Measurements from ENCODE around the gene ZNF423. TPM values are rescaled to one million over a fixed set of nuclear protein-coding genes. Genes with fewer than 3 reads are reported as not detected.
A peak's percentile ranks its signal among the peaks of the same experiment; 100 is the strongest.

ZNF423 gene
- total and polyA plus RNA-seq, 2 of the 13 experiments (the other 11 are each of a cell fraction or from before 2014, with no cell fraction given): 0.07 to 0.31 TPM

DNA sequence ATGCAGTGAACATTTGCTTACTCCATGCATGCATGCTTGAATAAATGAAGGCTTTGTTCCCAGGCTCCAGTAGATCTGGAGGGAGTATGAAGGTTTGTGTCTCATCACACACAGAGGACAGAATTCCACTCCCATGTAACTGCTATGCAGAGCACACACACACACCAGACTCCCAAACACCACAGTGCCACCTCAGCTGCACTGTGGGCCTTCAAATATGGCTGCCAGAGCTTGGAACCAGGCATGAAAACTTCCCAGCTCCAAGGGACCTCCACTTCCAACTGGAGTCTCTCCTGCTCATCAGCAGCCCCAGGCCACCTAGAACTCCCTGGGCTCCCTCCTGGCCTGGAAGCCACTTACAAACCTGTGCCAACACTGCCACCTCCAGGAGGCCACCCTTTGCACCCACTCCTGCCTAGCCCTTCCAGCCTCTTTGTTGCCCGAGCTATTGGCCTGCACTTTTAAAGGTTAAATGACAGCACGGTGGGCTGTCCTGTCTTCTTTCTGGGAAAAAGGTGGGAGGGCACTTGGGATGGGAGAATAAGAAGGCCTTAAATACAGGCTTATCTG, 151.2 kb downstream of the ZNF423 start:
- BruUV-seq (replicated peaks): no TSS peak
- Histone ChIP-seq H3K27me3 (ENCODE audit: control insufficient read depth in 1 of 2, insufficient read depth in 2 of 2, low read length in 2 of 2) (peaks cover 0 to 5% of the 10 kb centered on the region in 2 experiments; a peak in 3 of 5 replicates), H3K79me2 (ENCODE audit: insufficient read depth, low read length) (no peaks in the 10 kb centered on the region), H3K27ac (ENCODE audit: extremely low read length, insufficient read depth, low read length) (no peak overlapping the region), H3K4me1 (ENCODE audit: insufficient read depth, low read length) (no peaks in the 10 kb centered on the region), H3K4me2 (ENCODE audit: low read depth, low read length) (no peak overlapping the region), H4K20me1 (ENCODE audit: insufficient read depth, low read length) (no peaks in the 10 kb centered on the region), H2AFZ (ENCODE audit: low read length) (no peak overlapping the region), H3K9ac (ENCODE audit: insufficient read depth, low read depth, low read length) (no peak overlapping the region), H3K4me3 (replicated peaks in 1 of 3; ENCODE audit: insufficient read depth in 1 of 3, low read depth in 2 of 3, low read length in 3 of 3) (no peak overlapping the region), H3K36me3 (replicated peaks in 1 of 2; ENCODE audit: control insufficient read depth in 1 of 2, insufficient read depth in 2 of 2, low read length in 2 of 2) (no peaks in the 10 kb centered on the region), H3K9me3 (ENCODE audit: low read length) (no peaks in the 10 kb centered on the region)
- in situ Hi-C loops (cut with HindIII; ENCODE audit: extremely low pct_ligation_motif_present, low pct_unique_long_range_greater_than_20kb): no loop called here
- CTCF ChIA-PET (ENCODE audit: low intra/inter-chr PET ratio, low total read pairs): no interaction called here
- ATAC-seq: peak; percentile 37
- POLR2A ChIA-PET: no interaction called here
- no peak for DNase-seq (ENCODE audit: low spot score)
- TF ChIP-seq, protein P1, sequence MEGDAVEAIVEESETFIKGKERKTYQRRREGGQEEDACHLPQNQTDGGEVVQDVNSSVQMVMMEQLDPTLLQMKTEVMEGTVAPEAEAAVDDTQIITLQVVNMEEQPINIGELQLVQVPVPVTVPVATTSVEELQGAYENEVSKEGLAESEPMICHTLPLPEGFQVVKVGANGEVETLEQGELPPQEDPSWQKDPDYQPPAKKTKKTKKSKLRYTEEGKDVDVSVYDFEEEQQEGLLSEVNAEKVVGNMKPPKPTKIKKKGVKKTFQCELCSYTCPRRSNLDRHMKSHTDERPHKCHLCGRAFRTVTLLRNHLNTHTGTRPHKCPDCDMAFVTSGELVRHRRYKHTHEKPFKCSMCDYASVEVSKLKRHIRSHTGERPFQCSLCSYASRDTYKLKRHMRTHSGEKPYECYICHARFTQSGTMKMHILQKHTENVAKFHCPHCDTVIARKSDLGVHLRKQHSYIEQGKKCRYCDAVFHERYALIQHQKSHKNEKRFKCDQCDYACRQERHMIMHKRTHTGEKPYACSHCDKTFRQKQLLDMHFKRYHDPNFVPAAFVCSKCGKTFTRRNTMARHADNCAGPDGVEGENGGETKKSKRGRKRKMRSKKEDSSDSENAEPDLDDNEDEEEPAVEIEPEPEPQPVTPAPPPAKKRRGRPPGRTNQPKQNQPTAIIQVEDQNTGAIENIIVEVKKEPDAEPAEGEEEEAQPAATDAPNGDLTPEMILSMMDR (CRISPR knock-in tag; IDR thresholded peaks at IDR 0.05): peak; percentile 32
- TF ChIP-seq, protein P2, sequence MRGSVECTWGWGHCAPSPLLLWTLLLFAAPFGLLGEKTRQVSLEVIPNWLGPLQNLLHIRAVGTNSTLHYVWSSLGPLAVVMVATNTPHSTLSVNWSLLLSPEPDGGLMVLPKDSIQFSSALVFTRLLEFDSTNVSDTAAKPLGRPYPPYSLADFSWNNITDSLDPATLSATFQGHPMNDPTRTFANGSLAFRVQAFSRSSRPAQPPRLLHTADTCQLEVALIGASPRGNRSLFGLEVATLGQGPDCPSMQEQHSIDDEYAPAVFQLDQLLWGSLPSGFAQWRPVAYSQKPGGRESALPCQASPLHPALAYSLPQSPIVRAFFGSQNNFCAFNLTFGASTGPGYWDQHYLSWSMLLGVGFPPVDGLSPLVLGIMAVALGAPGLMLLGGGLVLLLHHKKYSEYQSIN (CRISPR knock-in tag; IDR thresholded peaks at IDR 0.05; ENCODE audit: borderline replicate concordance): no peak
- peak; percentile 35 for TF ChIP-seq STAG1 (CRISPR knock-in tag; IDR thresholded peaks at IDR 0.05)
- intact Hi-C loops (cut with micrococcal nuclease; ENCODE audit: unreplicated experiment): no loop called here
- 25% methylated on average over 2 of the region's 2 CpGs for WGBS (ENCODE audit: low lambda C conversion rate)
- no peak for FAIRE-seq

DNA sequence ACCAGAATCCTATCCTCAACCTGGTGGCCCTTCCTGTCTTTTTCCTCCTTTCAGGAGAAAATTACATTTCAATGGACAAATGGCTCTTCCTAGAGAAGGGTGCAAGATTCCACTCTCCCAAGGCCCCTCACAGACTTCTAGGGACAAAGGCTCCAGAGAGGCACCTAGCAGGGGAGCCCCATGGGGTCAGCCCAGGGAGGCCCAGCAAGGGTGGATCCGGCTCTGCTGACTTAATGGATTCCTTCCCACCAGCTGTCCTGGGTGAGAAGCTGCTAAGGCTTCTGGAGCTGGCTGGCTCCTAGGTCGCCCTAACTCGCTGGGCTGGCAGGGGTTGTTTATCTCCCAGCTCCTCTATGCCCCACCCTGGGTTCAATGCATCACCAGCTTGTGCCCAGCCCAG, 152.4 kb downstream of the ZNF423 start:
- H3K79me2 ChIP-seq (ENCODE audit: insufficient read depth, low read length): no peaks in the 10 kb centered on the region
- no peaks in the 10 kb centered on the region for H3K36me3 ChIP-seq (replicated peaks in 1 of 2; ENCODE audit: control insufficient read depth in 1 of 2, insufficient read depth in 2 of 2, low read length in 2 of 2)
- no peak for FAIRE-seq
- H3K4me3 ChIP-seq (replicated peaks in 1 of 3; ENCODE audit: insufficient read depth in 1 of 3, low read depth in 2 of 3, low read length in 3 of 3): no peak overlapping the region
- ATAC-seq: no peak
- no peak overlapping the region for H3K9ac ChIP-seq (ENCODE audit: insufficient read depth, low read depth, low read length)
- ChIA-PET POLR2A (no interaction called here), CTCF (ENCODE audit: low intra/inter-chr PET ratio, low total read pairs) (no interaction called here)
- H3K27ac ChIP-seq (ENCODE audit: extremely low read length, insufficient read depth, low read length): no peak overlapping the region
- intact Hi-C loops (cut with micrococcal nuclease; ENCODE audit: unreplicated experiment) (no loop called here), in situ Hi-C loops (cut with HindIII; ENCODE audit: extremely low pct_ligation_motif_present, low pct_unique_long_range_greater_than_20kb) (no loop called here)
- no peak for DNase-seq (ENCODE audit: low spot score)
- BruUV-seq (replicated peaks): no TSS peak
- peaks cover 0 to 5% of the 10 kb centered on the region in 2 experiments; a peak in 4 of 5 replicates for H3K27me3 ChIP-seq (ENCODE audit: control insufficient read depth in 1 of 2, insufficient read depth in 2 of 2, low read length in 2 of 2)
- no peaks in the 10 kb centered on the region for H3K9me3 ChIP-seq (ENCODE audit: low read length)
- H3K4me1 ChIP-seq (ENCODE audit: insufficient read depth, low read length): no peaks in the 10 kb centered on the region
- H4K20me1 ChIP-seq (ENCODE audit: insufficient read depth, low read length): no peaks in the 10 kb centered on the region
- 5% methylated on average over 3 of the region's 3 CpGs for WGBS (ENCODE audit: low lambda C conversion rate)
- no peak overlapping the region for H2AFZ ChIP-seq (ENCODE audit: low read length)
- H3K4me2 ChIP-seq (ENCODE audit: low read depth, low read length): no peak overlapping the region
- TF ChIP-seq, protein P3, sequence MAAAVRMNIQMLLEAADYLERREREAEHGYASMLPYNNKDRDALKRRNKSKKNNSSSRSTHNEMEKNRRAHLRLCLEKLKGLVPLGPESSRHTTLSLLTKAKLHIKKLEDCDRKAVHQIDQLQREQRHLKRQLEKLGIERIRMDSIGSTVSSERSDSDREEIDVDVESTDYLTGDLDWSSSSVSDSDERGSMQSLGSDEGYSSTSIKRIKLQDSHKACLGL (CRISPR knock-in tag; IDR thresholded peaks at IDR 0.05): no peak
- TF ChIP-seq PHF5A (CRISPR knock-in tag; IDR thresholded peaks at IDR 0.05; ENCODE audit: low read depth, unreplicated experiment): no peak
- TF ChIP-seq NFE2L2 (IDR thresholded peaks at IDR 0.05; ENCODE audit: low read length): no peak
- TF ChIP-seq, protein P4, sequence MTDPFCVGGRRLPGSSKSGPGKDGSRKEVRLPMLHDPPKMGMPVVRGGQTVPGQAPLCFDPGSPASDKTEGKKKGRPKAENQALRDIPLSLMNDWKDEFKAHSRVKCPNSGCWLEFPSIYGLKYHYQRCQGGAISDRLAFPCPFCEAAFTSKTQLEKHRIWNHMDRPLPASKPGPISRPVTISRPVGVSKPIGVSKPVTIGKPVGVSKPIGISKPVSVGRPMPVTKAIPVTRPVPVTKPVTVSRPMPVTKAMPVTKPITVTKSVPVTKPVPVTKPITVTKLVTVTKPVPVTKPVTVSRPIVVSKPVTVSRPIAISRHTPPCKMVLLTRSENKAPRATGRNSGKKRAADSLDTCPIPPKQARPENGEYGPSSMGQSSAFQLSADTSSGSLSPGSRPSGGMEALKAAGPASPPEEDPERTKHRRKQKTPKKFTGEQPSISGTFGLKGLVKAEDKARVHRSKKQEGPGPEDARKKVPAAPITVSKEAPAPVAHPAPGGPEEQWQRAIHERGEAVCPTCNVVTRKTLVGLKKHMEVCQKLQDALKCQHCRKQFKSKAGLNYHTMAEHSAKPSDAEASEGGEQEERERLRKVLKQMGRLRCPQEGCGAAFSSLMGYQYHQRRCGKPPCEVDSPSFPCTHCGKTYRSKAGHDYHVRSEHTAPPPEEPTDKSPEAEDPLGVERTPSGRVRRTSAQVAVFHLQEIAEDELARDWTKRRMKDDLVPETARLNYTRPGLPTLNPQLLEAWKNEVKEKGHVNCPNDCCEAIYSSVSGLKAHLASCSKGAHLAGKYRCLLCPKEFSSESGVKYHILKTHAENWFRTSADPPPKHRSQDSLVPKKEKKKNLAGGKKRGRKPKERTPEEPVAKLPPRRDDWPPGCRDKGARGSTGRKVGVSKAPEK (CRISPR knock-in tag; IDR thresholded peaks at IDR 0.05; ENCODE audit: borderline replicate concordance): no peak
- TF ChIP-seq ZNF274 (CRISPR knock-in tag; IDR thresholded peaks at IDR 0.05): no peak
- TF ChIP-seq, protein P5, sequence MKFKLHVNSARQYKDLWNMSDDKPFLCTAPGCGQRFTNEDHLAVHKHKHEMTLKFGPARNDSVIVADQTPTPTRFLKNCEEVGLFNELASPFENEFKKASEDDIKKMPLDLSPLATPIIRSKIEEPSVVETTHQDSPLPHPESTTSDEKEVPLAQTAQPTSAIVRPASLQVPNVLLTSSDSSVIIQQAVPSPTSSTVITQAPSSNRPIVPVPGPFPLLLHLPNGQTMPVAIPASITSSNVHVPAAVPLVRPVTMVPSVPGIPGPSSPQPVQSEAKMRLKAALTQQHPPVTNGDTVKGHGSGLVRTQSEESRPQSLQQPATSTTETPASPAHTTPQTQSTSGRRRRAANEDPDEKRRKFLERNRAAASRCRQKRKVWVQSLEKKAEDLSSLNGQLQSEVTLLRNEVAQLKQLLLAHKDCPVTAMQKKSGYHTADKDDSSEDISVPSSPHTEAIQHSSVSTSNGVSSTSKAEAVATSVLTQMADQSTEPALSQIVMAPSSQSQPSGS (CRISPR knock-in tag; IDR thresholded peaks at IDR 0.05): no peak
- no peak for TF ChIP-seq ERF (CRISPR knock-in tag; IDR thresholded peaks at IDR 0.05)
- no peak for TF ChIP-seq KLF13 (CRISPR knock-in tag; IDR thresholded peaks at IDR 0.05)

All from HepG2 (cell line).